K562 (cell line): ENCODE results near the gene NR6A1.

Experiments
- ARID2 ChIP-seq: fragments of 450-650 bp; IDR thresholded peaks from 2 replicates; pipeline ENCODE4 v1.6.1; 2017; ENCODE audit warnings: antibody characterized with exemption, mild to moderate bottlenecking
- COPS2 ChIP-seq: fragments of 450-650 bp; conservative IDR thresholded peaks from 2 replicates; pipeline ENCODE4 v1.6.1; 2016; ENCODE audit warnings: mild to moderate bottlenecking, moderate library complexity
- CTCF ChIP-seq, 3 experiments: IDR thresholded peaks in 2 of 3; conservative IDR thresholded peaks in 1 of 3; 2 replicates each; pipeline ENCODE4 v1.5.1; 2011 to 2012; ENCODE audit warnings: low read length in 3 of 3, mild to moderate bottlenecking in 3 of 3, control low read depth in 2 of 3, improper control_type of control experiment in 1 of 3, inconsistent platforms in 1 of 3, low read depth in 1 of 3, mixed read lengths in 1 of 3, moderate library complexity in 1 of 3; ENCODE audit not compliant: insufficient read depth in 2 of 3
- FOXK1 ChIP-seq: sonication (generic); formaldehyde crosslinking; IDR thresholded peaks from 2 replicates; pipeline ENCODE4 v1.8.0; 2022; ENCODE audit warnings: missing genetic modification reagents, mild to moderate bottlenecking, borderline replicate concordance
- FOXK2 ChIP-seq, 2 experiments: fragments of 450-650 bp; IDR thresholded peaks in 1 of 2; conservative IDR thresholded peaks in 1 of 2; 2 replicates each; pipeline ENCODE4 v1.6.1; 2016; ENCODE audit warnings: low read depth in 2 of 2, mild to moderate bottlenecking in 1 of 2
- GABPB1 ChIP-seq: sonication (generic); formaldehyde crosslinking; IDR thresholded peaks from 2 replicates; pipeline ENCODE4 v1.8.0; 2022; ENCODE audit warnings: mild to moderate bottlenecking, missing genetic modification reagents
- HDGF ChIP-seq: fragments of 450-650 bp; IDR thresholded peaks from 2 replicates; pipeline ENCODE4 v1.6.1; 2016
- KDM1A ChIP-seq, 2 experiments: fragments of 450-650 bp; IDR thresholded peaks; 2 replicates each; pipeline ENCODE4 v1.6.1; 2016; ENCODE audit warnings: mild to moderate bottlenecking in 2 of 2
- POLR2A ChIP-seq: fragments of 450-650 bp; conservative IDR thresholded peaks from 2 replicates; pipeline ENCODE4 v1.6.1; 2016
- REST ChIP-seq, 2 experiments: fragments of 450-650 bp; formaldehyde crosslinking in 1 of 2; IDR thresholded peaks; 2 replicates each; pipeline versions ENCODE4 v1.4.0 to v1.6.1; 2014 to 2020; ENCODE audit warnings: mild to moderate bottlenecking in 2 of 2, borderline replicate concordance in 1 of 2, low read depth in 1 of 2
- SIN3B ChIP-seq: fragments of 450-650 bp; IDR thresholded peaks from 2 replicates; pipeline ENCODE4 v1.6.1; 2017; ENCODE audit warnings: low read depth, mild to moderate bottlenecking, moderate library complexity
- ZBTB43 ChIP-seq: sonication (generic); formaldehyde crosslinking; IDR thresholded peaks from 2 replicates; pipeline ENCODE4 v1.8.0; 2023; ENCODE audit warnings: mild to moderate bottlenecking, missing genetic modification reagents

GRCh38 chr9:124631326-124631725 lies 139.8 kb downstream of the NR6A1 start:
- TF ChIP-seq CTCF (IDR thresholded peaks at IDR 0.05 in 2 of 3, conservative IDR thresholded peaks at IDR 0.05 in 1 of 3; ENCODE audit: insufficient read depth in 2 of 3, low read depth in 1 of 3, low read length in 3 of 3) (no peak), FOXK1 (CRISPR knock-in tag) (no peak), ZBTB43 (CRISPR knock-in tag) (no peak), GABPB1 (CRISPR knock-in tag) (no peak), SIN3B (no peak), FOXK2 (conservative IDR thresholded peaks at IDR 0.05 in 1 of 2, IDR thresholded peaks at IDR 0.05 in 1 of 2; ENCODE audit: low read depth in 2 of 2) (no peak), KDM1A (IDR thresholded peaks at IDR 0.05) (no peak), REST (IDR thresholded peaks at IDR 0.05; ENCODE audit: borderline replicate concordance) (no peak), REST (CRISPR knock-in tag; IDR thresholded peaks at IDR 0.05; ENCODE audit: low read depth) (no peak), COPS2 (no peak), POLR2A (no peak), HDGF (no peak), ARID2 (no peak)
